A673 (cell line): ENCODE data around the gene GALNT10.

ENCODE experiments used
- CTCF ChIP-seq: fragments of 300-800, 200-600 bp; sonication (generic); conservative IDR thresholded peaks from 2 replicates; pipeline ENCODE4 v1.5.1; 2017; ENCODE audit warnings: low read depth, mild to moderate bottlenecking, antibody characterized with exemption, low read length, moderate library complexity, mixed read lengths
- EZH2 ChIP-seq: fragments of 200-600 bp; sonication (generic); IDR thresholded peaks from 2 replicates; pipeline ENCODE4 v1.6.1; 2017; ENCODE audit warnings: borderline replicate concordance, low read depth, mild to moderate bottlenecking, mixed read lengths, antibody characterized with exemption, low read length; ENCODE audit not compliant: poor library complexity, severe bottlenecking

DNA sequence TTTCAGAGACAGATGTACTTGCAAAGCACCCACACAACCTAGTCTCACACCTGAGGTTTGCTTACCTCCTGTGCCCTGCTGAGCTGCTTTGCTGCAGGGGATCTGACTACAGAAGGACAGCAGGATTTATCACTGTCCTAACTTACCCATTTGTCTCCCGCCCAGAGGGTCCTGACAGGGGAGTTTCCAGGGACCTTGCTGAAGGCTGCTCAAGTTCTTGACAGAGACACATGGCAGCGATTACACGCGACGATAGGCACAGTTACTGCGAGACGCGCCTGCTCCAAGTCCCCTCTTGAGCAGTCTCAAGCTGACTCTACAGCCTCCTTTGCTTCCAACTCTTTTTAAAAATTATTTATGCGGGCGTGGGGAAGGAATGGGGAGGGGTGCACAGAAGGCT, 24.6 kb upstream of the GALNT10 start:
- no peak for TF ChIP-seq CTCF
- TF ChIP-seq EZH2 = no peak
